K562 (cell line): Measurements from ENCODE around the gene PRKCB. TPM values are rescaled to one million over a fixed set of nuclear protein-coding genes. Genes with fewer than 3 reads are reported as not detected.

Experiments used
- ATAC-seq: fragments of 200-7000 bp; cut with Tn5 transposase; 3 replicates; pipeline ENCODE4 v1.9.1; 2020; ENCODE audit warnings: moderate library complexity
- BruUV-seq: library from RNA; stranded (reverse); fragments of 400-500 nt; replicated peaks from 2 replicates; lab custom pipeline; 2021; lab: Mats Ljungman, UMichigan
- CTCF ChIA-PET: fragments of 300-600 bp; formaldehyde crosslinking; extraction: SDS; loops from one replicate; lab custom pipeline; 2021; ENCODE audit warnings: low intra/inter-chr PET ratio; lab: Yijun Ruan, JAX
- POLR2A ChIA-PET: fragments of 300-600, 350-650 bp; sonication (Branson Sonifier 250); formaldehyde crosslinking; extraction: SDS; loops from one replicate; lab custom pipeline; 2021; ENCODE audit warnings: antibody characterized with exemption, inconsistent platforms; lab: Yijun Ruan, JAX
- DNase-seq, 4 experiments: peaks; one replicate each; pipeline versions ENCODE4 v3.0.0 to v3.0.0-alpha.2; 2011 to 2018; ENCODE audit warnings: low spot score in 3 of 4, mixed read lengths in 3 of 4; ENCODE audit errors: extremely low read depth in 1 of 4
- FAIRE-seq: peaks from 2 replicates; lab custom pipeline; 2011; peaks lifted over from hg19 to GRCh38; lab: Jason Lieb, UNC
- H2AFZ ChIP-seq: 2 replicates; pipeline ENCODE4 v1.6.0; 2011; ENCODE audit warnings: low read depth, low read length, control low read depth, inconsistent platforms
- H3K27ac ChIP-seq: fragments of 200-600 bp; 3 replicates; pipeline ENCODE4 v1.8.0; 2011; ENCODE audit warnings: low read depth, mild to moderate bottlenecking, control low read depth, inconsistent platforms, low read length, moderate library complexity, mixed read lengths; ENCODE audit errors: extremely low read depth
- H3K27me3 ChIP-seq, 2 experiments: fragments of 300-600 bp in 1 of 2; 2 replicates in 1 of 2; 3 replicates in 1 of 2; pipeline versions ENCODE4 v1.6.0 to v1.8.0; 2011; ENCODE audit warnings: inconsistent platforms in 2 of 2, low read length in 2 of 2, mild to moderate bottlenecking in 1 of 2, mixed read lengths in 1 of 2, moderate library complexity in 1 of 2; ENCODE audit not compliant: control insufficient read depth in 2 of 2, insufficient read depth in 2 of 2
- H3K36me3 ChIP-seq: fragments of 300-600 bp; 3 replicates; pipeline ENCODE4 v1.8.0; 2011; ENCODE audit warnings: mild to moderate bottlenecking, low read length, inconsistent platforms; ENCODE audit not compliant: control insufficient read depth, insufficient read depth
- H3K4me1 ChIP-seq, 2 experiments: fragments of 200-600 bp in 1 of 2; replicated peaks in 1 of 2; 2 replicates in 1 of 2; 3 replicates in 1 of 2; pipeline versions ENCODE4 v1.5.1 to v1.8.0; 2011; ENCODE audit warnings: inconsistent platforms in 2 of 2, low read length in 2 of 2, mild to moderate bottlenecking in 1 of 2, mixed read lengths in 1 of 2, moderate library complexity in 1 of 2; ENCODE audit not compliant: control insufficient read depth in 2 of 2, insufficient read depth in 2 of 2
- H3K4me2 ChIP-seq: 2 replicates; pipeline ENCODE4 v1.6.1; 2011; ENCODE audit warnings: low read length, control low read depth, inconsistent platforms, mixed read lengths; ENCODE audit not compliant: insufficient read depth
- H3K4me3 ChIP-seq: fragments of 200-600 bp; sonication (generic), shearing (Covaris generic); 2 replicates; pipeline ENCODE4 v1.5.1; 2016; ENCODE audit warnings: control low read depth, inconsistent platforms
- H3K79me2 ChIP-seq: fragments of 200-600 bp; 3 replicates; pipeline ENCODE4 v1.8.0; 2011; ENCODE audit warnings: low read length, inconsistent platforms; ENCODE audit not compliant: control insufficient read depth, insufficient read depth
- H3K9ac ChIP-seq, 2 experiments: 2 replicates each; pipeline versions ENCODE4 v1.6.0 to v1.6.1; 2011; ENCODE audit warnings: low read depth in 2 of 2, low read length in 2 of 2, control low read depth in 1 of 2, inconsistent platforms in 1 of 2, mild to moderate bottlenecking in 1 of 2, mixed read lengths in 1 of 2; ENCODE audit not compliant: insufficient read depth in 1 of 2
- H3K9me1 ChIP-seq: one replicate; pipeline ENCODE4 v1.6.0; 2011; ENCODE audit warnings: inconsistent platforms, mild to moderate bottlenecking, low read length, moderate library complexity; ENCODE audit not compliant: control insufficient read depth, insufficient read depth
- H3K9me3 ChIP-seq: replicated peaks from 2 replicates; pipeline ENCODE4 v1.5.1; 2011; ENCODE audit warnings: low read depth, low read length, inconsistent platforms; ENCODE audit not compliant: control insufficient read depth, insufficient read depth
- H4K20me1 ChIP-seq: replicated peaks from 2 replicates; pipeline ENCODE4 v1.6.1; 2011; ENCODE audit warnings: low read length, inconsistent platforms, mixed read lengths; ENCODE audit not compliant: control insufficient read depth, insufficient read depth
- FOXA3 ChIP-seq, 2 experiments: fragments of 450-650 bp in 1 of 2; sonication (generic) in 1 of 2; formaldehyde crosslinking; IDR thresholded peaks in 1 of 2; conservative IDR thresholded peaks in 1 of 2; 2 replicates each; pipeline versions ENCODE4 v1.4.0 to v1.8.0; 2020 to 2022; ENCODE audit warnings: mild to moderate bottlenecking in 2 of 2, missing genetic modification reagents in 1 of 2
- GABPB2 ChIP-seq: fragments of 250-450 bp; sonication (Bioruptor Pico); conservative IDR thresholded peaks from 2 replicates; pipeline ENCODE4 v1.5.1; 2021; ENCODE audit warnings: mild to moderate bottlenecking
- NFYB ChIP-seq: IDR thresholded peaks from 2 replicates; pipeline ENCODE4 v1.6.1; 2011; ENCODE audit warnings: mild to moderate bottlenecking, moderate library complexity; ENCODE audit not compliant: insufficient read length; ENCODE audit errors: extremely low read depth
- SREBF2 ChIP-seq: sonication (generic); formaldehyde crosslinking; IDR thresholded peaks from 2 replicates; pipeline ENCODE4 v1.4.0; 2020; ENCODE audit warnings: mild to moderate bottlenecking, missing genetic modification reagents
- SUPT5H ChIP-seq: fragments of 450-650 bp; IDR thresholded peaks from 2 replicates; pipeline ENCODE4 v1.6.1; 2016
- WGBS: fragments of 100-300 bp; shearing (Covaris generic); methylation state at CpG from one replicate; pipeline ENCODE4 v1.1.6; 2016; ENCODE audit warnings: low coverage, mixed read lengths; ENCODE audit not compliant: insufficient coverage; ENCODE audit errors: missing lambda C conversion rate; 5-methylcytosine and 5-hydroxymethylcytosine counted together
- in situ Hi-C: fragments of 300-500 bp; cut with MboI; formaldehyde crosslinking; loops from 4 replicates; pipeline ENCODE4 v1.15.0; 2018; ENCODE audit warnings: inconsistent platforms, mixed read lengths
- intact Hi-C: fragments of 100-400 bp; cut with micrococcal nuclease; formaldehyde crosslinking; loops from 2 replicates; pipeline ENCODE4 v1.14.2; 2022
- polyA plus RNA-seq, 8 experiments: library from polyadenylated mRNA; depleted of rRNA in 4 of 8; stranded (reverse) in 5 of 8; unstranded in 3 of 8; fragments of >200 nt; fragmentation: Nextera tagmentation in 2 of 8; fragmentation: Illumina TruSeq in 1 of 8; extraction: Ambion mirVana in 2 of 8; extraction: Trizol in 1 of 8; gene quantifications; 2 replicates each; pipeline versions ENCODE4 v1.2.1 to v1.2.3, GENCODE V29; 2011 to 2014; ENCODE audit warnings: inconsistent platforms in 1 of 8, missing spikeins in 1 of 8
- total RNA-seq, 7 experiments: library from RNA; depleted of rRNA in 6 of 7; stranded (reverse); fragments of >200 nt in 6 of 7; fragmentation: Illumina TruSeq in 2 of 7; extraction: Trizol in 2 of 7; gene quantifications; 2 replicates each; pipeline versions ENCODE4 v1.2.1 to v1.2.3, GENCODE V29; 2011 to 2021; ENCODE audit warnings: low replicate concordance in 1 of 7
- TF ChIP-seq, protein P1 (sequence below): fragments of 450-650 bp; IDR thresholded peaks from 2 replicates; pipeline ENCODE4 v1.6.1; 2017; ENCODE audit warnings: antibody characterized with exemption, mild to moderate bottlenecking

PRKCB gene
- total and polyA plus RNA-seq, 9 of the 15 experiments (the other 6 are each of a cell fraction or from before 2014, with no cell fraction given): 49.9 to 276 (median 148) TPM

DNA sequence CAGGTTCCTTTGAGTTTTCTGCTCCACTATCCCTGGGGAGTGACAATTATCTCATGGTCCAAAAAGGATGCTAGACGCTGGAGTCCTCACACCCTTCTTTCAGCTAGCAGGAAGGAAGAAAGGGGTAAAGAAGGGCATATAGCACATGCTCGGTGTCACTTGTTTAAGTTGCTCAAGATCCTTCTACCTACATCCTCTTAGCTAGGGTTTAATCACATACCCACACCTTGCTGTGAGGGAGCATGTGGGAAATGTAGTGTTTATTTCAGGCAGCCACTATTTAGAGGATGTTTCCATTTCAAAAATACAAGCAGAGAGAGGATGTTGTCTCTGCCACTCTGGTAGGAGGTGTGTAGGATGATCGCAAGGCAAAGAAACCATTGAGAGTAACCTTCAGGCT, 4.5 kb downstream of the PRKCB start:
- peaks cover 23 to 37% of the 10 kb centered on the region in 2 experiments for H3K4me1 ChIP-seq
- 43% methylated on average over 3 of the region's 3 CpGs for WGBS
- H3K36me3 ChIP-seq: peaks cover 71% of the 10 kb centered on the region
- peak; percentile 6 for FAIRE-seq
- H3K4me2 ChIP-seq: peak overlapping the region; percentile 42
- POLR2A ChIA-PET: interaction anchor here (0.6 to 1.5 kb wide), 4 partner anchors 22 to 61 kb away, joined by 3 to 5 read pairs (median 5); no protein-coding TSS in a partner anchor
- TF ChIP-seq NFYB (no peak), GABPB2 (CRISPR knock-in tag) (no peak), SUPT5H (peak; percentile 36), FOXA3 (CRISPR knock-in tag; conservative IDR thresholded peaks at IDR 0.05 in 1 of 2, IDR thresholded peaks at IDR 0.05 in 1 of 2) (no peak), SREBF2 (CRISPR knock-in tag) (no peak)
- TF ChIP-seq, protein P1, sequence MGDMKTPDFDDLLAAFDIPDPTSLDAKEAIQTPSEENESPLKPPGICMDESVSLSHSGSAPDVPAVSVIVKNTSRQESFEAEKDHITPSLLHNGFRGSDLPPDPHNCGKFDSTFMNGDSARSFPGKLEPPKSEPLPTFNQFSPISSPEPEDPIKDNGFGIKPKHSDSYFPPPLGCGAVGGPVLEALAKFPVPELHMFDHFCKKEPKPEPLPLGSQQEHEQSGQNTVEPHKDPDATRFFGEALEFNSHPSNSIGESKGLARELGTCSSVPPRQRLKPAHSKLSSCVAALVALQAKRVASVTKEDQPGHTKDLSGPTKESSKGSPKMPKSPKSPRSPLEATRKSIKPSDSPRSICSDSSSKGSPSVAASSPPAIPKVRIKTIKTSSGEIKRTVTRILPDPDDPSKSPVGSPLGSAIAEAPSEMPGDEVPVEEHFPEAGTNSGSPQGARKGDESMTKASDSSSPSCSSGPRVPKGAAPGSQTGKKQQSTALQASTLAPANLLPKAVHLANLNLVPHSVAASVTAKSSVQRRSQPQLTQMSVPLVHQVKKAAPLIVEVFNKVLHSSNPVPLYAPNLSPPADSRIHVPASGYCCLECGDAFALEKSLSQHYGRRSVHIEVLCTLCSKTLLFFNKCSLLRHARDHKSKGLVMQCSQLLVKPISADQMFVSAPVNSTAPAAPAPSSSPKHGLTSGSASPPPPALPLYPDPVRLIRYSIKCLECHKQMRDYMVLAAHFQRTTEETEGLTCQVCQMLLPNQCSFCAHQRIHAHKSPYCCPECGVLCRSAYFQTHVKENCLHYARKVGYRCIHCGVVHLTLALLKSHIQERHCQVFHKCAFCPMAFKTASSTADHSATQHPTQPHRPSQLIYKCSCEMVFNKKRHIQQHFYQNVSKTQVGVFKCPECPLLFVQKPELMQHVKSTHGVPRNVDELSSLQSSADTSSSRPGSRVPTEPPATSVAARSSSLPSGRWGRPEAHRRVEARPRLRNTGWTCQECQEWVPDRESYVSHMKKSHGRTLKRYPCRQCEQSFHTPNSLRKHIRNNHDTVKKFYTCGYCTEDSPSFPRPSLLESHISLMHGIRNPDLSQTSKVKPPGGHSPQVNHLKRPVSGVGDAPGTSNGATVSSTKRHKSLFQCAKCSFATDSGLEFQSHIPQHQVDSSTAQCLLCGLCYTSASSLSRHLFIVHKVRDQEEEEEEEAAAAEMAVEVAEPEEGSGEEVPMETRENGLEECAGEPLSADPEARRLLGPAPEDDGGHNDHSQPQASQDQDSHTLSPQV: 0 out of 2 replicates have a peak, but pooled peaks have one; percentile 16
- TF ChIP-seq, all 486 proteins: peak for 2
- Histone ChIP-seq H3K27ac (peak overlapping the region; percentile 36; the same call in 2 of the 3 replicates), H3K4me3 (no peak overlapping the region), H2AFZ (no peak overlapping the region), H3K9ac (no peak overlapping the region), H3K79me2 (peaks cover 91% of the 10 kb centered on the region), H3K27me3 (no peaks in the 10 kb centered on the region), H3K9me1 (peaks cover 12% of the 10 kb centered on the region), H3K9me3 (no peaks in the 10 kb centered on the region), H4K20me1 (peaks cover 31% of the 10 kb centered on the region)
- intact Hi-C loops (no loop called here), in situ Hi-C loops (no loop called here)
- TSS peak; percentile 19 for BruUV-seq
- ATAC-seq: no peak
- no peak for DNase-seq
- CTCF ChIA-PET: no interaction called here
